ENCODE results near the gene RALGAPA2.

DNA sequence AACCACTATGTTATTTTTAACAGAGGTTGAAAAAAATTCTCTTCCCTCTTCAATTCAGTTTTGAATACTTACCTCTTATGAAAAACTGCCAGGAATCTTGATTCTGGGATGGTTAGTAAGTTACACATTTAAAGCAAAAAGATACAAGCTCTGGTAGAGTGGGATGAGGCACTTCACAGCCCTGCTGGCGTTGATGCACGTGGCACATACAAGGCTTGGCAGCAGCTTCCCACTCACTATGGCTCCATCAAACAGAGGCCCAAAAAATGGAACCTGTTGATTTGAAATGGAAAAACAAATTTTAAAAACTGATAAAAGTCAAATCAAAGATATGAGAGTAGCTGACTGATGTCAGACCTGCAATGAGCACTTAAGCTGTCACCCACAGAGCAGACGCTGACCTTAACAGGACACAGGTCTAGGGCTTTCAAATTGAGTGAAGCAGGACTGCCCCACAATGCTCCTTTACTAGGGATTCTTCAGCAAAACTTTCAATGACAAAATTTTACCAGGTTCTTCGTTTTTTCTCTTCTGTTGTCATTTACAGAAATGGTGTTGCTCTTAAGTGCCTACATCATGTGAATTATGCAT is 239.7 kb downstream of the RALGAPA2 start:
- TF ChIP-seq, protein P1, sequence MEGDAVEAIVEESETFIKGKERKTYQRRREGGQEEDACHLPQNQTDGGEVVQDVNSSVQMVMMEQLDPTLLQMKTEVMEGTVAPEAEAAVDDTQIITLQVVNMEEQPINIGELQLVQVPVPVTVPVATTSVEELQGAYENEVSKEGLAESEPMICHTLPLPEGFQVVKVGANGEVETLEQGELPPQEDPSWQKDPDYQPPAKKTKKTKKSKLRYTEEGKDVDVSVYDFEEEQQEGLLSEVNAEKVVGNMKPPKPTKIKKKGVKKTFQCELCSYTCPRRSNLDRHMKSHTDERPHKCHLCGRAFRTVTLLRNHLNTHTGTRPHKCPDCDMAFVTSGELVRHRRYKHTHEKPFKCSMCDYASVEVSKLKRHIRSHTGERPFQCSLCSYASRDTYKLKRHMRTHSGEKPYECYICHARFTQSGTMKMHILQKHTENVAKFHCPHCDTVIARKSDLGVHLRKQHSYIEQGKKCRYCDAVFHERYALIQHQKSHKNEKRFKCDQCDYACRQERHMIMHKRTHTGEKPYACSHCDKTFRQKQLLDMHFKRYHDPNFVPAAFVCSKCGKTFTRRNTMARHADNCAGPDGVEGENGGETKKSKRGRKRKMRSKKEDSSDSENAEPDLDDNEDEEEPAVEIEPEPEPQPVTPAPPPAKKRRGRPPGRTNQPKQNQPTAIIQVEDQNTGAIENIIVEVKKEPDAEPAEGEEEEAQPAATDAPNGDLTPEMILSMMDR (IDR thresholded peaks at IDR 0.05 in 8 of 11, conservative IDR thresholded peaks at IDR 0.05 in 3 of 11) = no peak
- no peak for TF ChIP-seq POLR2AphosphoS5 (IDR thresholded peaks at IDR 0.05)

All from spleen (tissue), 7 donors.